Activated naive CD8-positive, alpha-beta T cell (primary cell): Measurements from ENCODE around the gene NELFCD.
"Not testable (repeated sequence)": the region's sequence is repeated elsewhere in the genome, so short reads cannot be mapped to it uniquely, and the experiment has no call there.

Source experiments
- H3K27ac Mint-ChIP-seq: one replicate; pipeline ENCODE4 v1.8.0; 2021; ENCODE audit warnings: mixed read lengths
- H3K27me3 Mint-ChIP-seq: one replicate; pipeline ENCODE4 v1.8.0; 2021; ENCODE audit warnings: mixed read lengths
- H3K36me3 Mint-ChIP-seq: one replicate; pipeline ENCODE4 v1.8.0; 2021; ENCODE audit warnings: mixed read lengths
- H3K4me1 Mint-ChIP-seq: one replicate; pipeline ENCODE4 v1.8.0; 2021; ENCODE audit warnings: low read depth, mixed read lengths
- H3K4me3 Mint-ChIP-seq: one replicate; pipeline ENCODE4 v1.8.0; 2021; ENCODE audit warnings: mild to moderate bottlenecking, mixed read lengths
- H3K9me3 Mint-ChIP-seq: one replicate; pipeline ENCODE4 v1.8.0; 2021; ENCODE audit warnings: low read depth, mixed read lengths

Gene NELFCD, protein sequence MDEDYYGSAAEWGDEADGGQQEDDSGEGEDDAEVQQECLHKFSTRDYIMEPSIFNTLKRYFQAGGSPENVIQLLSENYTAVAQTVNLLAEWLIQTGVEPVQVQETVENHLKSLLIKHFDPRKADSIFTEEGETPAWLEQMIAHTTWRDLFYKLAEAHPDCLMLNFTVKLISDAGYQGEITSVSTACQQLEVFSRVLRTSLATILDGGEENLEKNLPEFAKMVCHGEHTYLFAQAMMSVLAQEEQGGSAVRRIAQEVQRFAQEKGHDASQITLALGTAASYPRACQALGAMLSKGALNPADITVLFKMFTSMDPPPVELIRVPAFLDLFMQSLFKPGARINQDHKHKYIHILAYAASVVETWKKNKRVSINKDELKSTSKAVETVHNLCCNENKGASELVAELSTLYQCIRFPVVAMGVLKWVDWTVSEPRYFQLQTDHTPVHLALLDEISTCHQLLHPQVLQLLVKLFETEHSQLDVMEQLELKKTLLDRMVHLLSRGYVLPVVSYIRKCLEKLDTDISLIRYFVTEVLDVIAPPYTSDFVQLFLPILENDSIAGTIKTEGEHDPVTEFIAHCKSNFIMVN

DNA sequence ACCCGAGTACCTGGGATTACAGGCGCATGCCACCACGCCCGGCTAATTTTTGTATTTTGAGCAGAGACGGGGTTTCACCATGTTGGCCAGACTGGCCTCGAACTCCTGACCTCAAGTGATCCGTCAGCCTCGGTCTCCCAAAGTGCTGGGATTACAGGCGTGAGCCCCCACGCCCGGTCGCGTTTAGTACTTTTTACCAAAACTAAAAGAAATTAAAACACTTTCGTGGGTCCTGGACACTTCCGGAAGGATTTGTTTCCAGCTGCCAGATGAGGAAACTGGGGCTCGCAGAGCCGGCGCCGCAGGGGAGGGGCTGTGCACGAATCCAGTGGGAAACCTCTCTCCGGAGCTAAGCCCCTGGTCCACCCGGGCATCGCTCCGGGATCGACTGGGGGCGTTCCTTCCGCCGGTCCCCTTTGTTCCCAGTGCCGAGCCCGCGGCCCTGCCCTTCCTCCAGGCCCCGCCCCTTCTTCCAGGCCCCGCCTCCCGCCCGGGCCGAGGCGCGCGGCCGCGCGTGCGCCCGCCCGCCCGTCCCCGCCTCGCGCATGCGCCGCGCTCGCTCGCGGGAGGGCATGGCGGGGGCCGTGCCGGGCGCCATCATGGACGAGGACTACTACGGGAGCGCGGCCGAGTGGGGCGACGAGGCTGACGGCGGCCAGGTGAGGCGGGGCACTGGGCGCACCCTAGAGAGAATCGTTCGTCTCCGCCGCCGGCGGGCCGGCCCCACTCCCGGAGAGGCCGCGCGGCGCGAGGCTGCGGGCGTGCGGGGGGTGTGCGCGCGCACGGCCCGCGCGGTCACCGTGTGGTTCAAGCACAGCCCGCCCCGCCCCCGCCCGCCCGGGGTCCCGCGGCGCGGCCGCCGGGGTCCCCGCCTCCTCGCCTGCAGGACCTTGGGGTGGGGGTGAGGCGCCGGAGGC lies at the start of gene NELFCD:
Gene NELFCD (plus strand): TSS at position 546 of the 917 bp plus-strand sequence. CDS start 54 bp downstream, at position 600.
- Mint-ChIP-seq H3K27ac (peak within 1 kb of the TSS; percentile 92), H3K9me3 (peaks cover 8% of the 10 kb centered on the region), H3K4me3 (peak within 1 kb of the TSS; percentile 96), H3K36me3 (peaks cover 5% of the 10 kb centered on the region), H3K4me1 (peaks cover 32% of the 10 kb centered on the region), H3K27me3 (no peaks in the 10 kb centered on the region)

DNA sequence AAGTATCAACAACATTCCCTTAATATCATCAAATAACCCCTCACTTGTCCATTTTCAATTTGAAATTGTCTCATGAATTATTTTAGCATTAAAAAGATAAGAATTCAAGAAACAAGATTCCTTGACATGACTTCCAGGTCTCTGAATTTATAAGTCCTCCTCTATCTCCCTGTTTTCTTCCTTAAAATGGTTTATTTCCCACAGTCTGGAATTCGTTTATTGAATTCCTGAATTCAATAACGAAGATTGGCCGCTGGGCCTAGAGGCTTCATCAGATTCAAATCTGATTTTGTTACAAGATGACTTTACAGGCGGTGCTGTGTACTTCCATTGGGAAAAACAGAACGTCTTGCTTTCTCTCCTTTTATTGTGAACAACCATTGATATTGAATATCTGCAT lies 48.9 kb upstream of the NELFCD start:
- Mint-ChIP-seq H3K36me3 (peaks cover 2% of the 10 kb centered on the region), H3K4me1 (no peaks in the 10 kb centered on the region), H3K9me3 (no peaks in the 10 kb centered on the region), H3K4me3 (no peak overlapping the region), H3K27me3 (peaks cover 15% of the 10 kb centered on the region), H3K27ac (no peak overlapping the region)

DNA sequence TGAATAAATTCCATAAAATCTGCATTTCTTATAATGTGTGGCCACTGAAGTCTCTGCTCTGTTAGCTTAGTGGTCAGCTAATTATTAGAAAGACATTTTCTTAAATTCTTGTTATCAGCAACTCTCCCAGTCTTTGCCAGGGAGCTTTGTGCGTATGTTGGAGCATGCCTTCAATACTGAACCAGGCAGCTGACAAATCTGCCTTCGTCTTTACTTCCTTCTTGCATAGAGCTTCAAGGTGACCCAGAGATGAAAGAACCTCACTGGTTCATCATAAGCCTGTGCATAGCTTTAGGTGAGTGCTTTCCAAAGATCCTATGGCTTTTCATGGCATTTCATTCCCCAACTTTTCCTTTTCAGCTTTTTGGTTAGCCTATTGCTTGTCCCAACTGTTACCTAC lies 43.0 kb upstream of the NELFCD start:
- Mint-ChIP-seq H3K4me3 (no peak overlapping the region), H3K27me3 (peaks cover 3% of the 10 kb centered on the region)

GRCh38 chr20:58938541-58938940 lies 42.5 kb upstream of the NELFCD start:
- H3K27ac Mint-ChIP-seq, result no peak overlapping the region
- no peak overlapping the region for H3K4me3 Mint-ChIP-seq
- H3K4me1 Mint-ChIP-seq, result no peaks in the 10 kb centered on the region
- H3K27me3 Mint-ChIP-seq, result peaks cover 3% of the 10 kb centered on the region
- no peaks in the 10 kb centered on the region for H3K9me3 Mint-ChIP-seq
- peaks cover 2% of the 10 kb centered on the region for H3K36me3 Mint-ChIP-seq

More for the DNA sequence above, 43.0 kb upstream of the NELFCD start:
- H3K36me3 Mint-ChIP-seq, result peaks cover 2% of the 10 kb centered on the region
- no peaks in the 10 kb centered on the region for H3K4me1 Mint-ChIP-seq
- no peaks in the 10 kb centered on the region for H3K9me3 Mint-ChIP-seq
- H3K27ac Mint-ChIP-seq, result no peak overlapping the region

DNA sequence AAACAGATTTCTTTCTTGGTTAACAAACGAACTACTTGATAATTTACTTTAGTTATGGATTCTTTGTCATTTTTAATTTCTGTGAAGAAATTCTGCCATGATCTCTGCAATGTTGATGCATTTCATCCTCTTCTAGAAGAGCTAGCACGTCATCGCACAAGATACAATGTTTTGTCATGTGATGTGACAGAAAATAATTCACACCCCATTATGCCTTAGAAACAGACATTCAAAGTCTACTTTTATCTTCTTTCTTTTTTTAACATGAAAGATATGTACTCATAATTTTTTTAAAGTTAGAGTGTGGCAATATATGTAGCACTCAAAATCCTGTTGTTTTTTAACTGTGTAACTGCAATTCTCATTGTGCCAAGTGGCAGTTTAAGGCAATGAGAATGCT lies 39.6 kb upstream of the NELFCD start:
- Mint-ChIP-seq H3K36me3 (peaks cover 2% of the 10 kb centered on the region), H3K4me3 (no peak overlapping the region), H3K9me3 (no peaks in the 10 kb centered on the region), H3K4me1 (no peaks in the 10 kb centered on the region), H3K27me3 (no peaks in the 10 kb centered on the region), H3K27ac (no peak overlapping the region)

DNA sequence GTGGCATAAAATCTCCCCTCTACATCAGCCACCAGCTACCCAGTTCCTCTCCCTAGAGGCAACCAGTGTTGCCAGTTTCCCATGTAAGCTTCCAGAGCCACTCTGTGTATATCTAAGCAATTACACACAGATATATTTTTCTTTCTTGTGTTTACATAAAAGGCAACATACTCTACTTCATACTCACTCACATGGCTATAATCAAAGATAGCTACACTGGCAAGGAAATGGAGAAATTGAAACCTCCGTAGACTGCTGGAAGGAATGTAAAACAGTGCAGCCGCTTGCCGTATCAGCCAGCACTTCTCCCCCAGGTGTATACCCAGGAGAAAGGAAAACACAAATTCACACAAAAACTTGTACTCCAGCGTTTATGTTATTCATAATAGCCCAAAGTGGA lies 38.5 kb upstream of the NELFCD start:
- Mint-ChIP-seq H3K4me1 (no peaks in the 10 kb centered on the region), H3K27me3 (no peaks in the 10 kb centered on the region), H3K36me3 (no peaks in the 10 kb centered on the region), H3K9me3 (no peaks in the 10 kb centered on the region), H3K27ac (no peak overlapping the region), H3K4me3 (no peak overlapping the region)

DNA sequence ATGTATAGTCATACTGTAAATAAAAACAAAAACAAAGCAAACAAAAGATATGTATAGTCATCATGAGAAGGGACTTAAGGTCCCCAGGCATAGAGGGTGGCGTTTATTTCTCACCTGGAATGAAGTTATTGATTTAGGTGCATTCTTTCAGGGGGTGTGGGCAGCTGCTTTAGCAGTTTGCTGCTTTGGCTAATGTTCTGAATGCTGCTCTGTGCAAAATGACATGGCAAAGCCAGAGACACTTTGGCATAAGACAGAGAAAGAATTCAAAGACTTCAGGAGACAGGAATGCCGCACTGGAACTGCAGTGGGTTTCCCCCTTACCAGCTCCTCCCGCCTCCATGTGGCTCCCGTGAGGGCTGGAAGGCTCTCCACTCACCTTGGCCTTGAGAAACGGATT lies 36.4 kb upstream of the NELFCD start:
- H3K4me1 Mint-ChIP-seq, result no peaks in the 10 kb centered on the region
- H3K36me3 Mint-ChIP-seq, result no peaks in the 10 kb centered on the region
- H3K27ac Mint-ChIP-seq, result no peak overlapping the region
- H3K9me3 Mint-ChIP-seq, result no peaks in the 10 kb centered on the region
- no peak overlapping the region for H3K4me3 Mint-ChIP-seq
- peaks cover 2% of the 10 kb centered on the region for H3K27me3 Mint-ChIP-seq

DNA sequence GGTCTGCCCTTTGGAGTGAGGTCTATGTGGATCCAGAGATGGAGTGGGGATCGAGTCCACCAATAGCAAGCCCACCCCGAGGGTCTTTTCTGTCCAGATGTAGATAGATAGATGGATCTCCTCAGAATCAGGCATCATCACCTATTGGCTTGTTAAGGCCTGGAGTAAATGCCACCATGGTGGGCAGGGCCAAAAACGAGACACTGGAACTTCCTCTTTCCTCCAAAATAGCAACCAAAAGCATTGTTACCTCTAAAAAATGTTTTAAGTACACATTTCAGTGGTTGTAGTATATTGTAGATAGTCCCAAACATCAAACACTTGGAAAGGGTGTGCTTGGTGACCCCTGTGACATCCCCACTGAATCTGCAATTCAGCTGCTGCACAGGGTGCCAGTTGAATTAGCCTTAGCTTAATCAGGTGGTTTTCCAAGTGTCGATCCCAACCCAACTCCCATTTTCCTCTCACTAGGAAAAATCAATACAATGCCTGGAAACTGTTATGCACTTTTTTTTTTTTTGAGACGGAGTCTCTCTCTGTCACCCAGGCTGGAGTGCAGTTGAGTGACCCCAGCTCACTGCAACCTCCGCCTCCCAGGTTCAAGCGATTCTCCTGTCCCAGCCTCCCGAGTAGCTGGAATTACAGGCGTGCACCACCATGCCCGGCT lies 35.0 kb upstream of the NELFCD start:
- Mint-ChIP-seq H3K27me3 (peaks cover 6% of the 10 kb centered on the region), H3K4me1 (no peaks in the 10 kb centered on the region), H3K9me3 (no peaks in the 10 kb centered on the region), H3K27ac (no peak overlapping the region), H3K4me3 (no peak overlapping the region), H3K36me3 (no peaks in the 10 kb centered on the region)

DNA sequence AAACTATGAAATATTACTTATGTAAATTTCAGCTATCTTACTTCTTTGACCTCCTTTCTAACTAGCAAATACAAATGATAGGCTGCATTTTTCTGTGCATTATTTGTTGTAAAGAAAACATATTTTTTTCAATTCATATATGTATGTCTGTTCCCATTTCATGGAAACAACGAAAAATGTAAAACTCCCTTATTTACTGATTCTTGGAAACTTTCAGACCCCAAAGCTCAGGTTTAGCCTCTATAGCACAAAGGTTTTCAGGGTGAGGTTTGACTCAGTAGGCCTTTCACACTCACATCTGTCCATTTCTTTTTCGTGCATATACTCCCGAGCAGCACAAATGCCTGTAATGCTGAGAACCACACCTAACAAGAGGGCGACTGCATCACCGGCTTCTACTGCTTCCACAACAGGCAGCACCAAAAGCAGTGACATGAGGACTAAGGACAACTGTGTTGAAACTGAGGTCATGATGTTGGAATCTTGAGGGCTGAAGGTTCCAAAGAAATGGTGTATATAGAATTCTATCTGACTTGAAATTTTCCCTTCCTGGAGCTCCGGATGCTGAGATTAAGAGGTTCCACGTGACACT lies 33.2 kb upstream of the NELFCD start:
- H3K9me3 Mint-ChIP-seq, H3K4me1 Mint-ChIP-seq, H3K4me3 Mint-ChIP-seq, H3K27me3 Mint-ChIP-seq, H3K36me3 Mint-ChIP-seq, H3K27ac Mint-ChIP-seq: not testable (repeated sequence)

DNA sequence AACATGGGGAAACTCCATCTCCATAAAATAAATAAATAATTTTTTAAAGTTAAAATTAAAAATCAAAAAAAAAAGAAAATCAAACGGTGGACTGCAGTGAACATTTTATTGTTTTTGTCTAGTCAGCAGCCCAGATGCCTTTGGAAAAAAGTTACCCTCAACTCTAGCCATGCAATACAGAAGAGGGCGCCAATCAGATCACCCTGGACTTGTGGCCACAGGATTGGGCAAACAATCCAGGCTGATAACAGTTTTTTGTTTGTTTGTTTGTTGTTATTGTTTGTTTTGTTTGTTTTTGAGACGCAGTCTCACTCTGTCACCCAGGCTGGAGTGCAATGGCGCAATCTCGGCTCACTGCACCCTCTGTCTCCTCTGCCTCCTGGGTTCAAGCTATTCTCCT lies 30.5 kb upstream of the NELFCD start:
- Mint-ChIP-seq H3K4me3 (no peak overlapping the region), H3K36me3 (no peaks in the 10 kb centered on the region), H3K27me3 (peaks cover 6% of the 10 kb centered on the region), H3K4me1 (no peaks in the 10 kb centered on the region), H3K9me3 (no peaks in the 10 kb centered on the region), H3K27ac (no peak overlapping the region)

DNA sequence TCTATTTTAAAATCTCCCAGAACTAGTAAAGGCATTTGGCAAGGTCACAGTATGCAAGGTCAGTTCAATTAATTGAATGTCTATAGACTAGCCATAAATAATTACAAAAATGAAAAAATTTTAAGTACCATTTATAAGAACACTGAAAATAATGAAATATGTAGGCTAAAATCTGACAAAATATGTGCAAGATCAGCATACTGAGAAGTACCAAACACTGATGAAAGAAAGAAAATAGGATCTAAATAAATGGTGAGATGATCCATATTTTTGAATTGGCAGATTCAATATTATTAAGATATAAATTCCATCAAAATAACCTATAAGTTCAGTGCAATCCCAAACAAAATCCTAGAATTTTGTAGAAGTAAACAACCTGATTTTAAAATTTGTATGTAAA lies 28.0 kb upstream of the NELFCD start:
- no peak overlapping the region for H3K27ac Mint-ChIP-seq
- H3K4me3 Mint-ChIP-seq, result no peak overlapping the region
- H3K4me1 Mint-ChIP-seq, result no peaks in the 10 kb centered on the region
- H3K9me3 Mint-ChIP-seq, result no peaks in the 10 kb centered on the region
- peaks cover 6% of the 10 kb centered on the region for H3K27me3 Mint-ChIP-seq
- no peaks in the 10 kb centered on the region for H3K36me3 Mint-ChIP-seq

GRCh38 chr20:58956078-58956477 lies 25.0 kb upstream of the NELFCD start:
- Mint-ChIP-seq H3K9me3 (no peaks in the 10 kb centered on the region), H3K27me3 (no peaks in the 10 kb centered on the region), H3K27ac (no peak overlapping the region), H3K36me3 (no peaks in the 10 kb centered on the region), H3K4me3 (no peak overlapping the region), H3K4me1 (no peaks in the 10 kb centered on the region)

DNA sequence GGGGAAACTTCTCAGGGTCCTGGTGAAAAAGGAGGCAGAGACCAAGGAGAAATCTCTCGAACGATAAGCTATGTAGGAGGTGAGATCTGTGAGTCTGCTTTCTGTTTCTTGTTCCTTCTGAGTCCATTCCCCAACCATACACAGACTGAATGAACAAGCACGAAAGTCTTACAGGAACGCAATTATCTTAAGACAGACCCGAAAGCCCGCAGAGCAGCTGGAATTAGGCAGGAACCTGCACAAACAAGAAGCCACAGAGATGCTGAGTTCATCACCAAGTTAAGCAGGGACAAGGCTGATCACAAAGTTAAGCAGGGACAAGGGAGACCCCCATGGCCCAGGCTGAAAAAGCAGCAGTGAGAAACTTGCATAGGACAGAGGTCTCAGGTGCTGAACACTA lies 21.4 kb upstream of the NELFCD start:
- no peaks in the 10 kb centered on the region for H3K27me3 Mint-ChIP-seq
- H3K9me3 Mint-ChIP-seq, result no peaks in the 10 kb centered on the region
- no peaks in the 10 kb centered on the region for H3K4me1 Mint-ChIP-seq
- H3K4me3 Mint-ChIP-seq, result no peak overlapping the region
- H3K36me3 Mint-ChIP-seq, result no peaks in the 10 kb centered on the region
- no peak overlapping the region for H3K27ac Mint-ChIP-seq

GRCh38 chr20:58963060-58963584 lies 17.9 kb upstream of the NELFCD start:
- Mint-ChIP-seq H3K36me3 (no peaks in the 10 kb centered on the region), H3K27ac (no peak overlapping the region), H3K4me3 (no peak overlapping the region), H3K27me3 (no peaks in the 10 kb centered on the region), H3K9me3 (no peaks in the 10 kb centered on the region), H3K4me1 (no peaks in the 10 kb centered on the region)
